ENCODE data around the gene KIF11. TPM values are rescaled to one million over a fixed set of nuclear protein-coding genes. Genes with fewer than 3 reads are reported as not detected.
A peak's percentile ranks its signal among the peaks of the same experiment; 100 is the strongest.
"Not testable (repeated sequence)": the region's sequence is repeated elsewhere in the genome, so short reads cannot be mapped to it uniquely, and the experiment has no call there.

The KIF11 gene
- total RNA-seq, 1 donor, result 4.0 TPM

- H3K36me3 ChIP-seq (ENCODE audit: insufficient read depth, low read length), result peaks cover 20% of the 10 kb centered on the region
- TF ChIP-seq, protein P1, sequence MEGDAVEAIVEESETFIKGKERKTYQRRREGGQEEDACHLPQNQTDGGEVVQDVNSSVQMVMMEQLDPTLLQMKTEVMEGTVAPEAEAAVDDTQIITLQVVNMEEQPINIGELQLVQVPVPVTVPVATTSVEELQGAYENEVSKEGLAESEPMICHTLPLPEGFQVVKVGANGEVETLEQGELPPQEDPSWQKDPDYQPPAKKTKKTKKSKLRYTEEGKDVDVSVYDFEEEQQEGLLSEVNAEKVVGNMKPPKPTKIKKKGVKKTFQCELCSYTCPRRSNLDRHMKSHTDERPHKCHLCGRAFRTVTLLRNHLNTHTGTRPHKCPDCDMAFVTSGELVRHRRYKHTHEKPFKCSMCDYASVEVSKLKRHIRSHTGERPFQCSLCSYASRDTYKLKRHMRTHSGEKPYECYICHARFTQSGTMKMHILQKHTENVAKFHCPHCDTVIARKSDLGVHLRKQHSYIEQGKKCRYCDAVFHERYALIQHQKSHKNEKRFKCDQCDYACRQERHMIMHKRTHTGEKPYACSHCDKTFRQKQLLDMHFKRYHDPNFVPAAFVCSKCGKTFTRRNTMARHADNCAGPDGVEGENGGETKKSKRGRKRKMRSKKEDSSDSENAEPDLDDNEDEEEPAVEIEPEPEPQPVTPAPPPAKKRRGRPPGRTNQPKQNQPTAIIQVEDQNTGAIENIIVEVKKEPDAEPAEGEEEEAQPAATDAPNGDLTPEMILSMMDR (IDR thresholded peaks at IDR 0.05; ENCODE audit: extremely low read depth, low read depth, low read length), result no peak
Measured at GRCh38 chr10:92562424-92562823, 30.5 kb upstream of the KIF11 start.

DNA sequence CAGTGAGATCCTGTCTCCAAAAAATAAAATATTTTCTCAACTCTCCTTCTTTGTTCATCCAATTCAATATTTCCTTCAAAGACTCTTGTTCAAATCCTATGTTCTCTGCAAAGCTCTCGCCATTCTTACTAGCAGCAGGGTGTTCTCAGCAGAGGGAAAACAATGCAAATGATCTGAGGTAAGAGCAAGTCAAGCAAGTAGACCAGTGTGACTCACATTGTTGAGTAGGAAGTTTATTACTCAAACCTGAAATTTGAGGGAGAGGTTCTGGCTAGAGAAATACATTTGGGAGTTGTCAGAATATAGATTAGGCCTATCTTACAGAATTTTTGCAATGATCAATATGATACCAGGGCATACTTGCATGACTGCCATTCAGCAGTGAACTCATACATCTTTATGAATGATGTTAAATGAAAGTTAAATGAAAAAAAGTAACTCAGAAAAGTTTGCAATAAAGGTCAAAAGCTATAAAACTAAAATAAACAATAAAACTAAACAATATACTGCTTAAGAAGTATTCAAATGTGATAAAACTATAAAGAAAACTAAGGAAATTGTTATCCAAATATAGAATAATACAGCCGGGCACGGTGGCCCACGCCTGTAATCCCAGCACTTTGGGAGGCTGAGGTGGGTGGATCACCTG lies 24.9 kb upstream of the KIF11 start:
- Histone ChIP-seq H3K27ac (ENCODE audit: low read depth, low read length) (no peak overlapping the region), H3K79me2 (ENCODE audit: insufficient read depth, low read length) (peaks cover 76% of the 10 kb centered on the region), H3K4me2 (ENCODE audit: insufficient read depth, low read length) (no peak overlapping the region), H3K36me3 (ENCODE audit: insufficient read depth, low read length) (peaks cover 10% of the 10 kb centered on the region), H4K20me1 (ENCODE audit: insufficient read depth, low read length) (peaks cover 31% of the 10 kb centered on the region), H3K27me3 (ENCODE audit: insufficient read depth, low read length) (no peaks in the 10 kb centered on the region), H2AFZ (ENCODE audit: low read length) (no peak overlapping the region), H3K4me1 (ENCODE audit: insufficient read depth, low read length) (peaks cover 26% of the 10 kb centered on the region), H3K4me3 (ENCODE audit: insufficient read depth, low read length) (no peak overlapping the region), H3K9me3 (ENCODE audit: low read depth, low read length) (no peaks in the 10 kb centered on the region)
- peak; percentile 85 for DNase-seq (ENCODE audit: insufficient read length, low spot score, missing footprints)
- TF ChIP-seq, protein P1 (IDR thresholded peaks at IDR 0.05; ENCODE audit: extremely low read depth, low read depth, low read length), result no peak

More at GRCh38 chr10:92562424-92562823, 30.5 kb upstream of the KIF11 start:
- DNase-seq (ENCODE audit: insufficient read length, low spot score, missing footprints), result peak; percentile 19
- Histone ChIP-seq H3K4me2 (ENCODE audit: insufficient read depth, low read length) (no peak overlapping the region), H3K4me3 (ENCODE audit: insufficient read depth, low read length) (no peak overlapping the region), H3K27me3 (ENCODE audit: insufficient read depth, low read length) (no peaks in the 10 kb centered on the region), H3K4me1 (ENCODE audit: insufficient read depth, low read length) (no peaks in the 10 kb centered on the region), H3K9me3 (ENCODE audit: low read depth, low read length) (no peaks in the 10 kb centered on the region), H3K79me2 (ENCODE audit: insufficient read depth, low read length) (peaks cover 55% of the 10 kb centered on the region), H2AFZ (ENCODE audit: low read length) (no peak overlapping the region), H4K20me1 (ENCODE audit: insufficient read depth, low read length) (peaks cover 18% of the 10 kb centered on the region), H3K27ac (ENCODE audit: low read depth, low read length) (no peak overlapping the region)

DNA sequence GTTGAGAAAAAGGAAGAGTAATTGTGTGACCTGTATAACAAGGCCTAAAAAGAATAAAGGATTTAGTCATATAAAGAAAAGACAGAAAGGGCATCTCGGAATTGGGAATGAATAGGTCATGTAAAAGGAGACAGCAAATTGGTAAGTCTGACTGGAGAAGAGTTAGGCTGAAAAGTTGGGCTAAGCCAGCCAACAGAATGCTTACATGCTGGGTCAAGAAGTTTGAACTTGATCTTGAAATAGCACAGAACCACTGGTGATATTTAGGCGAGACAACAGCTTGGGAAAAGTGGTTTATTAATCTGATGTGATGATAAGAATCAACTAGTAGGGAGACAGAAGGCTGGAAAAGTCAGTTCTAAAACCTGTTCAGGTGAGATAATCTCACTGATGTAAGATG lies 23.9 kb upstream of the KIF11 start:
- H3K9me3 ChIP-seq (ENCODE audit: low read depth, low read length), result no peaks in the 10 kb centered on the region
- H4K20me1 ChIP-seq (ENCODE audit: insufficient read depth, low read length), result peaks cover 31% of the 10 kb centered on the region
- peaks cover 78% of the 10 kb centered on the region for H3K79me2 ChIP-seq (ENCODE audit: insufficient read depth, low read length)
- peaks cover 26% of the 10 kb centered on the region for H3K4me1 ChIP-seq (ENCODE audit: insufficient read depth, low read length)
- no peak overlapping the region for H2AFZ ChIP-seq (ENCODE audit: low read length)
- no peak overlapping the region for H3K4me2 ChIP-seq (ENCODE audit: insufficient read depth, low read length)
- H3K27me3 ChIP-seq (ENCODE audit: insufficient read depth, low read length), result no peaks in the 10 kb centered on the region
- TF ChIP-seq, protein P1 (IDR thresholded peaks at IDR 0.05; ENCODE audit: extremely low read depth, low read depth, low read length), result no peak
- no peak overlapping the region for H3K27ac ChIP-seq (ENCODE audit: low read depth, low read length)
- no peak overlapping the region for H3K4me3 ChIP-seq (ENCODE audit: insufficient read depth, low read length)
- H3K36me3 ChIP-seq (ENCODE audit: insufficient read depth, low read length), result peaks cover 7% of the 10 kb centered on the region
- no peak for DNase-seq (ENCODE audit: insufficient read length, low spot score, missing footprints)

GRCh38 chr10:92569663-92570062 lies 23.3 kb upstream of the KIF11 start:
- H3K4me1 ChIP-seq (ENCODE audit: insufficient read depth, low read length), result peaks cover 27% of the 10 kb centered on the region
- not testable (repeated sequence) for H3K27me3 ChIP-seq (ENCODE audit: insufficient read depth, low read length); H3K4me3 ChIP-seq (ENCODE audit: insufficient read depth, low read length); H3K27ac ChIP-seq (ENCODE audit: low read depth, low read length); H3K4me2 ChIP-seq (ENCODE audit: insufficient read depth, low read length); DNase-seq (ENCODE audit: insufficient read length, low spot score, missing footprints); H2AFZ ChIP-seq (ENCODE audit: low read length); H3K9me3 ChIP-seq (ENCODE audit: low read depth, low read length); H3K36me3 ChIP-seq (ENCODE audit: insufficient read depth, low read length)
- H3K79me2 ChIP-seq (ENCODE audit: insufficient read depth, low read length), result peaks cover 75% of the 10 kb centered on the region
- peaks cover 31% of the 10 kb centered on the region for H4K20me1 ChIP-seq (ENCODE audit: insufficient read depth, low read length)

All from osteoblast (primary cell).